Measurements from ENCODE around the gene UTF1. TPM values are rescaled to one million over a fixed set of nuclear protein-coding genes. Genes with fewer than 3 reads are reported as not detected.

Gene UTF1
- total RNA-seq, 4 donors from 2014 or later, result not detected

DNA sequence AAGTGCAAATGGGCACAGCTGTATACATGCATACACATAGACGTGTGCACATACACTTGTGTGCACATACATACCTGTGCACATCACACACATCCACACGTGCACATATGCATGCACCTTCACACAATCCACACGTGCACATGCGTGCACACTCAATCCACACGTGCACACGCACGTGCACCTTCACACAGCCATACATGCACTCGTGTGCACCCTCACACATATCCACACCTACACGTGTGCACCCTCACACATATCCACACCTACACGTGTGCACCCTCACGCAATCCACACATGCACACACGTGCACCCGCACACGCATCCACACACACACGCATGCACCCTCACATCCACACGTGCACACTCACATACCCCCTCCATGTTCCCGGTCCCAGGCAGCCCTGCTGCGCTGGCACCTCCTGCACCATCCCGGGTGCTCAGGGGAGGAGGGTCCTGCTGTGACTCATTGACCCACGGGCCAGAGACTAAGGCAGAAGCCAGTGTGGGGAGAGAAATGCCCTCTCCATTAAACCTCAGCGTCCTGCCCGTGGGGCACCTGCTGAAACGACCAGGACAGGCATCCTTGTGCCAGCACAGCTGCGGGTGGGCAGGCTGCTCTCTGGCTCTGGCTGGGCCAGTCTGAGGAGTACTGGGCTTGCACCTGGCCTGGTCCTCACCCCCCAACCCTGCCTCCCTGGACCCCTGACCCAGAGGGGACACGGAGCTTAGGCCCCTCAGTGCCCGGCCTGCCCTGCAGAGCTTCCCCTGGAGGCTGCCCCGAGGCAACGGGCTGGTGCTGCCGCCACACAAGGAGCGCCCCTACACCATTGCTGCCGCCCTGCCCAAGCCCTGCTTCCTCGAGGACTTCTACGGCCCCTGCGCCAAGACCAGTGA, 17.8 kb upstream of the UTF1 start:
- TF ChIP-seq CTCF (IDR thresholded peaks at IDR 0.05; ENCODE audit: low read depth), result no peak

DNA sequence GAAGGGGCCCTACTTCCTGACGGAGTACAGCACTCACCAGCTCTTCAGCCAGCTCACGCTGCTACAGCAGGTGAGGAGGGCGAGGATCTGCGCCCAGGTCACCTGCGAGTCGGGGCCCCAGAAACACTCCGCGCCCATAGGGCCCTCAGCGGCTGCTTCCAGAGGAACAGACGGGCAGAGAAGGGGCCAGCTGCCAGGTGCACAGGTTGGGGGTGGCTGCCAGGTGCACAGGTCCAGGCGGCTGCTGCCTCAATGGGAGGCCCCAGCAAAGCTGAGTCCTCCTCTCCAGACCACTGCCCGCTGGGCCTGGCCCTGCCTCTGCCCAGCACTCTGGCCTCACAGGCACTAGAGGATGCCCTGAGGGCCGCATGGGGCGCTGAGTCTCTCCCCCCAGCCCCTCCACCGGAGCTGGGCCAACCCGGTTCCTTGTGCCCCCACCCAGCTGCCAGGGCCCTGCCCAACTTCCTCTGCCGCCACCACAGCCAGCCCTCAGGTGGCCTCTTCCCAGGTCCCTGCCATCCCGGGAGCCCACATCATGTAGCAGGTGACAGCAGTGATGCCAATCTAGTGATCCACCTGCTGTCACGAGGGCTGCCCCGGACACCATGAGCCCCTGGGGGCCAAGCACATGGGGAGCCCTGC, 17.0 kb upstream of the UTF1 start:
- no peak for TF ChIP-seq CTCF (IDR thresholded peaks at IDR 0.05; ENCODE audit: low read depth)

GRCh38 chr10:133213641-133214467, 16.2 kb upstream of the UTF1 start:
- TF ChIP-seq CTCF (IDR thresholded peaks at IDR 0.05; ENCODE audit: low read depth), result no peak

DNA sequence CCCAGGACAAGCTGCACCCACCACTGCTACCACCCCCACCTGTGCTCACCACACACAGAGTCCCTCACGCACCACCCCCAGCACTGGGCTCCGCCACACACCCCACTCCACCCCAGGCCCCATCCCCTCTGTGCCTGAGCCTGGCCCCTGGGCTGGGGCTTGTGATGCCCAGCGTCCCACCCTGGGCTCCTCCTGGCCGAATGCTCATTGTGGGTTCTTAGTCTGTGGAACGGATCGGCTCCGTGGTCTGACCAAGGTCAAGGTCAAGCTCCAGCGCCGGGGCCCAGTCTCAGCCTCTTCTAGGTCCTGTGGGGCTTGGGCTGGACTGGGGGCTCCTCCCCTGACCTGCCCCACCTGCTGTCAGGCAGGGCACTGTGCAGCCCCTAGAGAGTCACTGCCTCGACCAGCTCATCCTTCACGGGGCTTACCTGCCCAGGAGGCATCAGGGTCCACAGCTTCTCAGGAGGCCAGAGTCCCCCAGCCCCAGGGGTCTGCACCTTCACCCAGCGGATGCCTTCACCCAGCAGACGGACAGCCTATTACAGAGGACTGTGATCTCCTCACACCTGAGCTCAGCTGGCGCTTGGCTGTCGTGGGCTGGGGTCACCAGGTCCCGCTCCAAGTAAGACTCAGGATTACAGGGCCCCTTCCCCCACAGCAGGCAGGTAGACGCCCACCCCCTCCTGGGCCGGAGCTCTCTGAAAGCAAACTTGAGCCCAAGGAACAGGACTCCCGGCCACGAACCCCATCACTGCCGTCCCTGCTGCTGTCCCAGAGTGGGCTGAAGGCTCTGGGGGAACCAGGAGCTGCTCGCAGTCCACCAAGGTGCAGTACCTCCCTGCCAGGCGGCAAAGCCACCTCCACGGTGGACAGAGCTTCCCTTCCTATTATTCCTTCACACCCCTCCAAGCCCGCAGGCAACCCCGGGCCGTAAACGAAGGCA, 15.3 kb upstream of the UTF1 start:
- no peak for TF ChIP-seq CTCF (IDR thresholded peaks at IDR 0.05; ENCODE audit: low read depth)

DNA sequence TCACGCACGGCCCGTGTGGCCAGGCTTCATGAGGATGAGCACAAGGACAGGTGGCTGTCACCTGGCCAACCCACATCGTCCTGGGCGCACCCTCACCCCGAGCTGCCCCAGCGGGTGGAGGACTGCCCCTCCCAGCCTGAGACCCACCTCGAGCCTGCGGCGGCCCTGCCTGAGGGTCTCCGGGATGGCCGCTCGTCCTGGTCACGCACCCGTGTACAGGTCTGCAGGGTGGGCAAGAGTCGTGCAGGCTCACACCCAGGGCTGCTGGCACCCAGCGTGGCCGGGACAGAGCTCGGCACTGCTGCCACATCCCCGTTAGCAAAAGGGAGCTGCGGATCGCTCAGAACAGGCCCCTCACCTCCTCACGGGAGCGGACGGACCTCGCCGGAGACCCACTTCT, 14.4 kb upstream of the UTF1 start:
- no peak for TF ChIP-seq CTCF (IDR thresholded peaks at IDR 0.05; ENCODE audit: low read depth)

DNA sequence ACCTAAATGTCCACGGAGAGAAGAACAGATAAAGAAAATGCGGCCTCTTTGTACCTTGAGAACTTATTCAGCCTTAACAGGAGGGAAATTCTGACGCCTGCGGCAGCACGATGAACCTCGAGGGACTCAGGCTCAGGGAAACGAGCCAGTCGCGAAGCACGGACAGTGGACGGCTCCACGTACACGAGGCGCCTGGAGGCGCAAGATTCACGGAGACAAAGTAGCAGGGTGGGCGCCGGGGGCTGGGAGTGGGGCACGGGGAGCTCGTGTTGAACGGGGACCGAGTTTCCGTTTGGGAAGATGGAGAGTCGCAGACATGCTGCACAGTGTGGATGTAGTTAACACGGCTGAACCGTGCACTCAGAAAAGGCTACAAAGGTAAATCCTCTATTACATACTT, 13.2 kb upstream of the UTF1 start:
- no peak for TF ChIP-seq CTCF (IDR thresholded peaks at IDR 0.05; ENCODE audit: low read depth)
